Activated CD4-positive, CD25-positive, alpha-beta regulatory T cell treated with anti-CD3 and anti-CD28 coated beads, Interleukin-2, amount 50 U/mL, for 72 hours (primary cell): ENCODE results near the gene TCAIM.
"Not testable (repeated sequence)": the region's sequence is repeated elsewhere in the genome, so short reads cannot be mapped to it uniquely, and the experiment has no call there.

Source experiments
- DNase-seq: peaks from one replicate; pipeline ENCODE4 v3.0.0; 2021

Gene TCAIM

GRCh38 chr3:44346590-44346989 lies 8.0 kb downstream of the TCAIM start:
- DNase-seq, result not testable (repeated sequence)

GRCh38 chr3:44348993-44349392 lies 10.4 kb downstream of the TCAIM start:
- DNase-seq, result no peak

GRCh38 chr3:44353355-44353924 lies 14.9 kb downstream of the TCAIM start:
- no peak for DNase-seq

GRCh38 chr3:44355362-44356033 lies 16.9 kb downstream of the TCAIM start:
- DNase-seq, result no peak

GRCh38 chr3:44359146-44359751 lies 20.7 kb downstream of the TCAIM start:
- no peak for DNase-seq

- no peak for DNase-seq
Measured at GRCh38 chr3:44363591-44363990, 25.0 kb downstream of the TCAIM start.

GRCh38 chr3:44365952-44366351 lies 27.4 kb downstream of the TCAIM start:
- no peak for DNase-seq

GRCh38 chr3:44375450-44375849 lies 36.9 kb downstream of the TCAIM start:
- no peak for DNase-seq

GRCh38 chr3:44387404-44387803 lies 48.8 kb downstream of the TCAIM start:
- DNase-seq, result no peak

GRCh38 chr3:44392489-44392888 lies 53.9 kb downstream of the TCAIM start:
- no peak for DNase-seq

- no peak for DNase-seq
Measured at GRCh38 chr3:44395714-44396113, 57.1 kb downstream of the TCAIM start.

- no peak for DNase-seq
Measured at GRCh38 chr3:44396200-44397171, 57.9 kb downstream of the TCAIM start.

- not testable (repeated sequence) for DNase-seq
Measured at GRCh38 chr3:44398271-44398670, 59.7 kb downstream of the TCAIM start.

GRCh38 chr3:44398853-44399252 lies 60.3 kb downstream of the TCAIM start:
- DNase-seq, result no peak

GRCh38 chr3:44400771-44401170 lies 62.2 kb downstream of the TCAIM start:
- DNase-seq, result no peak

- no peak for DNase-seq
Measured at GRCh38 chr3:44402548-44402947, 64.0 kb downstream of the TCAIM start.

GRCh38 chr3:44409640-44410410 lies 71.3 kb downstream of the TCAIM start:
- DNase-seq, result no peak

- no peak for DNase-seq
Measured at GRCh38 chr3:44411031-44411645, 72.6 kb downstream of the TCAIM start.

- DNase-seq, result no peak
Measured at GRCh38 chr3:44412365-44412764, 73.8 kb downstream of the TCAIM start.

- no peak for DNase-seq
Measured at GRCh38 chr3:44414517-44415090, 76.0 kb downstream of the TCAIM start.

- DNase-seq, result no peak
Measured at GRCh38 chr3:44415421-44415820, 76.9 kb downstream of the TCAIM start.
